Measurements from ENCODE around the gene PDSS2. TPM values are rescaled to one million over a fixed set of nuclear protein-coding genes. Genes with fewer than 3 reads are reported as not detected.

Gene PDSS2
- total RNA-seq, 1 experiment from 2014 or later, result 12.1 TPM

- H3K9me3 Mint-ChIP-seq, result no peaks in the 10 kb centered on the region
- no peak overlapping the region for H2AFZ ChIP-seq (ENCODE audit: low read length)
- peaks cover 5% of the 10 kb centered on the region in 2 experiments; a peak in 3 of 4 replicates for H3K4me1 Mint-ChIP-seq
- no peak for TF ChIP-seq CTCF (conservative IDR thresholded peaks at IDR 0.05)
- no peak overlapping the region for H3K23ac ChIP-seq (ENCODE audit: insufficient read length, low read depth, low read length)
- no peak overlapping the region for H3K56ac ChIP-seq (ENCODE audit: insufficient read length, low read depth, low read length)
- H3K27ac ChIP-seq (ENCODE audit: insufficient read length, low read depth, low read length), result no peak overlapping the region
- H4K5ac ChIP-seq (ENCODE audit: insufficient read length, low read depth, low read length), result no peak overlapping the region
- no peak overlapping the region for H2AK5ac ChIP-seq (ENCODE audit: insufficient read length, low read length)
- H2BK5ac ChIP-seq (ENCODE audit: insufficient read length, low read length), result no peak overlapping the region
- no peak overlapping the region for H2BK12ac ChIP-seq (ENCODE audit: insufficient read length, low read depth, low read length)
- H4K8ac ChIP-seq (replicated peaks; ENCODE audit: insufficient read length, low read depth, low read length), result no peak overlapping the region
- no peaks in the 10 kb centered on the region for H3K4me1 ChIP-seq (ENCODE audit: insufficient read depth, low read length)
- no CpG with 5 or more reads among the region's 3 CpGs for WGBS (ENCODE audit: extremely low coverage, insufficient read length, low lambda C conversion rate)
- no peak overlapping the region for H3K4ac ChIP-seq (ENCODE audit: low read depth, low read length)
- DNase-seq, result no peak
- no peak overlapping the region for H4K91ac ChIP-seq (ENCODE audit: insufficient read length, low read depth, low read length)
- H2BK120ac ChIP-seq (ENCODE audit: low read depth, low read length, poor library complexity, severe bottlenecking), result no peak overlapping the region
- no peak overlapping the region for H3T11ph ChIP-seq (ENCODE audit: low read length)
- no peak overlapping the region for H3K27ac Mint-ChIP-seq
- no peaks in the 10 kb centered on the region for H3K79me2 ChIP-seq (ENCODE audit: insufficient read depth, low read length)
- 0 out of 7 replicates have a peak, but pooled peaks cover 0 to 4% (median 0%) of the 10 kb centered on the region in 3 experiments for H3K36me3 Mint-ChIP-seq (ENCODE audit: insufficient read depth in 1 of 3, low read depth in 3 of 3)
- no peak overlapping the region for H3K4me3 Mint-ChIP-seq
- no peaks in the 10 kb centered on the region for H3K79me1 ChIP-seq (ENCODE audit: insufficient read depth, low read depth, low read length, poor library complexity, severe bottlenecking)
- H3K27me3 ChIP-seq (ENCODE audit: insufficient read depth, low read length), result no peaks in the 10 kb centered on the region
- no peak overlapping the region for H3K14ac ChIP-seq (ENCODE audit: insufficient read depth, low read length)
- no peak overlapping the region for H3K18ac ChIP-seq (ENCODE audit: insufficient read length, low read depth, low read length)
- no peaks in the 10 kb centered on the region for H3K27me3 Mint-ChIP-seq (ENCODE audit: low read depth)
- H3K9me3 ChIP-seq (ENCODE audit: control insufficient read depth, low read depth, low read length), result no peaks in the 10 kb centered on the region
- H3K9ac ChIP-seq (ENCODE audit: extremely low read depth, insufficient read length, low read length), result no peak overlapping the region
- H3K23me2 ChIP-seq (ENCODE audit: insufficient read length, low read depth, low read length, poor library complexity, severe bottlenecking), result no peaks in the 10 kb centered on the region
- no peak overlapping the region for H3K4me2 ChIP-seq (ENCODE audit: insufficient read depth, insufficient read length, low read length)
- no peaks in the 10 kb centered on the region for H4K20me1 ChIP-seq (ENCODE audit: control insufficient read depth, insufficient read depth, insufficient read length)
- H2BK20ac ChIP-seq (ENCODE audit: low read depth, low read length, poor library complexity, severe bottlenecking), result no peak overlapping the region
- no peak overlapping the region for H2BK15ac ChIP-seq (ENCODE audit: low read depth, low read length)
Observed at GRCh38 chr6:107246249-107246971, 213.0 kb downstream of the PDSS2 start.
